Right lobe of liver (tissue), 6 donors: ENCODE measurements around the gene CADM2. TPM values are rescaled to one million over a fixed set of nuclear protein-coding genes. Genes with fewer than 3 reads are reported as not detected.

Experiments
- ATAC-seq, 4 donors: fragments of 200-7000 bp; cut with Tn5 transposase; one replicate each; pipeline ENCODE4 v1.9.1; 2020; ENCODE audit warnings: mild to moderate bottlenecking in 4 of 4, moderate library complexity in 4 of 4
- DNase-seq, 3 donors: peaks; one replicate each; pipeline ENCODE4 v3.0.0-alpha.2; 2020
- H3K27ac ChIP-seq, 3 donors: fragments of 200-600 bp; one replicate each; pipeline ENCODE4 v1.8.0; 2022
- H3K27me3 ChIP-seq, 2 donors: fragments of 200-600 bp; one replicate each; pipeline ENCODE4 v1.8.0; 2022
- H3K36me3 ChIP-seq, 4 donors: fragments of 200-600 bp; sonication (generic) in 1 of 4; one replicate each; pipeline versions ENCODE4 v1.5.1 to v1.8.0; 2017 to 2022; ENCODE audit warnings: control low read depth in 1 of 4
- H3K4me1 ChIP-seq, 4 donors: fragments of 200-600 bp; sonication (generic) in 1 of 4; one replicate each; pipeline versions ENCODE4 v1.5.1 to v1.8.0; 2017 to 2022; ENCODE audit warnings: control low read depth in 1 of 4
- H3K4me3 ChIP-seq, 3 donors: fragments of 200-600 bp; one replicate each; pipeline ENCODE4 v1.8.0; 2022
- H3K9me3 ChIP-seq, 4 donors: fragments of 200-600 bp; sonication (generic) in 1 of 4; one replicate each; pipeline versions ENCODE4 v1.5.1 to v1.8.0; 2017 to 2022; ENCODE audit warnings: control low read depth in 1 of 4
- POLR2A ChIP-seq: fragments of 450-650 bp; IDR thresholded peaks from one replicate; pipeline ENCODE4 v1.6.1; 2017; ENCODE audit warnings: antibody characterized with exemption, mild to moderate bottlenecking
- WGBS: methylation state at CpG from one replicate; pipeline ENCODE4 v1.1.6; 2018; ENCODE audit warnings: low coverage, low lambda C conversion rate; ENCODE audit not compliant: insufficient coverage; ENCODE audit errors: missing lambda C conversion rate; 5-methylcytosine and 5-hydroxymethylcytosine counted together
- intact Hi-C, 2 donors: fragments of 100-400 bp; cut with DNase I; formaldehyde crosslinking; loops; one replicate each; pipeline versions ENCODE4 v1.11.2 to v1.14.1; 2022
- total RNA-seq, 6 experiments: library from RNA; depleted of rRNA in 2 of 6; stranded (reverse); fragments of >200 nt in 2 of 6; fragmentation: NEBNext Ultra II Directional in 3 of 6; extraction: Animal tissue kit (Norgen Biotek cat#: 25700) in 3 of 6; gene quantifications; one replicate each; pipeline versions ENCODE4 v1.1.0 to v1.2.4, GENCODE V29; 2016 to 2023
- TF ChIP-seq, protein P1 (sequence below), 4 donors: fragments of 200-600 bp in 3 of 4; fragments of 450-650 bp in 1 of 4; IDR thresholded peaks; one replicate each; pipeline versions ENCODE4 v1.5.1 to v1.8.0; 2016 to 2022; ENCODE audit warnings: antibody characterized with exemption in 4 of 4, mild to moderate bottlenecking in 2 of 4
- donor health status: DM: no; HTN: yes; CAD: no.
- donor health status: DM: no; HTN: no; CAD: no.
- donor health status: DM: no; HTN: no; CAD: no.
- donor health status: DM: no; HTN: yes; CAD: no.
- donor health status: DM: no; HTN: yes; CAD: no.

CADM2 gene
- total RNA-seq, 6 experiments from 2014 or later: under 0.01 to 1.7 (median 0.15) TPM

DNA sequence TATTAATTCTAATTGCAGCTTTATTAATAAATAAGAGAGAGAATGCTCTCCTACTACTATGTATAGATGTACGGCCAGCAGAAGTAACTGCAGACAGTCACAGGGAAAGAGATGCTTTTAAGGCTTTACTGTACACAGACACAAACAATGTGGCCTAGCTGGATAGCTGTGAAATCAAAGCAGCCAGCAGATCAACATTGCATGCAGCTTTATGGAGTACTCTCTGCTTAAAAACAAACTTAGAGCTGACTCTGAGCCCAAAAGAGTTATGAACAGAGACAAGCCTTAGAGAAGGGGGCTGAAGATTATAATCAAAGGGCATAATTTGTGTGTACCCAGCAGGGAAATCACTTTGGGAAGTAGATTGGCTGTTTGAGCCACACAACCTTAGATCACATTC lies 47.2 kb downstream of the CADM2 start:
- Histone ChIP-seq H3K4me3 (no peak overlapping the region), H3K27me3 (no peaks in the 10 kb centered on the region), H3K9me3 (no peaks in the 10 kb centered on the region), H3K4me1 (peaks cover 0 to 22% (median 7%) of the 10 kb centered on the region in 4 donors), H3K27ac (peak overlapping the region in 1 of 3 donors; percentile 65), H3K36me3 (no peaks in the 10 kb centered on the region)
- 69% methylated on average over 1 of the region's 1 CpG for WGBS
- intact Hi-C loops: no loop called here
- TF ChIP-seq, protein P1, sequence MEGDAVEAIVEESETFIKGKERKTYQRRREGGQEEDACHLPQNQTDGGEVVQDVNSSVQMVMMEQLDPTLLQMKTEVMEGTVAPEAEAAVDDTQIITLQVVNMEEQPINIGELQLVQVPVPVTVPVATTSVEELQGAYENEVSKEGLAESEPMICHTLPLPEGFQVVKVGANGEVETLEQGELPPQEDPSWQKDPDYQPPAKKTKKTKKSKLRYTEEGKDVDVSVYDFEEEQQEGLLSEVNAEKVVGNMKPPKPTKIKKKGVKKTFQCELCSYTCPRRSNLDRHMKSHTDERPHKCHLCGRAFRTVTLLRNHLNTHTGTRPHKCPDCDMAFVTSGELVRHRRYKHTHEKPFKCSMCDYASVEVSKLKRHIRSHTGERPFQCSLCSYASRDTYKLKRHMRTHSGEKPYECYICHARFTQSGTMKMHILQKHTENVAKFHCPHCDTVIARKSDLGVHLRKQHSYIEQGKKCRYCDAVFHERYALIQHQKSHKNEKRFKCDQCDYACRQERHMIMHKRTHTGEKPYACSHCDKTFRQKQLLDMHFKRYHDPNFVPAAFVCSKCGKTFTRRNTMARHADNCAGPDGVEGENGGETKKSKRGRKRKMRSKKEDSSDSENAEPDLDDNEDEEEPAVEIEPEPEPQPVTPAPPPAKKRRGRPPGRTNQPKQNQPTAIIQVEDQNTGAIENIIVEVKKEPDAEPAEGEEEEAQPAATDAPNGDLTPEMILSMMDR (IDR thresholded peaks at IDR 0.05): no peak
- TF ChIP-seq POLR2A: no peak
- peak; percentile 47 to 56 (median 52) for ATAC-seq
- no peak for DNase-seq

DNA sequence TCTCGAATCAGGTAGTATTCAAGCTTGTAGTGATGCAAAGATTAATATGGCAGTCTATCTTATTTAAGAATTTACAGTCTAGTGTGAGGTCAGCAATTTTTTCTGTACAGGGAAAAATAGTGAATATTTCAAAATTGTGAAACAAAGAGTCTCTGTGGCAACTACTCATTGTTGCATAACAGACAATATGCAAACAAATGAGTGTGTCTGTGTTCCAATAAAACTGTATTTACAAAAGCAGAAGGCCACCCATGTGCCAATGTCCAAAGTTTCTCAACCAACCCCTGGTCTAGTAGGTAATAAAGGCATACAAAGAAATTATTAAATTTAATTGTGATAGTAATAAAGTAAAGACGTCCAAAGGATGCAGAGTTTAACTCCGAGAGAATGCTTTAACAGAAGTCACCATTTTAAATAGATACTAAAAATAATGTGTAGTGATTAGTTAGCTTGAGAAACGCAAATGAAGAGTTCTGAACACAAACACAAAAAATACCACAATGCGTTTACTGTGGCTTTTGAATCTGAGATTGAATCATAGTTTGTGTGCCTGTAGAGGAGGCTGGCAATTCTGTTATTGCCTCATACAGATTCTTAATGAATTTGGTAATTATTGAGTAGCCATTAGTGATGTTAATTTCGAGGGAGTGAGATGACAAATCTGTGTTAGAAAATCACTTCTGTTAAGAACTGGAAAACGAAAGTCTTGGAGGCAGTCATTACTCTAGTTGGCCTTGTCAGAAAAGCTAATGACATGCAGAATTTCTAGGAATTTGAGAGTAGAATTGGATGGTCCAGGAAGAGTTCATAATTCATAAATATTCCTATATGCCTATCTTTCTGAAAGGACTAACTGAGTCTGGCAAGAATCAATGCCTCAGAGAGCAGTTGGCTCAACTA lies 48.7 kb downstream of the CADM2 start:
- Histone ChIP-seq H3K4me3 (peak overlapping the region in 2 of 3 donors; percentile 4 to 26), H3K9me3 (no peaks in the 10 kb centered on the region), H3K4me1 (peaks cover 0 to 22% (median 7%) of the 10 kb centered on the region in 4 donors), H3K27ac (peak overlapping the region; percentile 44 to 68 (median 65)), H3K36me3 (no peaks in the 10 kb centered on the region), H3K27me3 (no peaks in the 10 kb centered on the region)
- intact Hi-C loops: no loop called here
- no peak for TF ChIP-seq POLR2A
- TF ChIP-seq, protein P1 (IDR thresholded peaks at IDR 0.05): no peak
- ATAC-seq (peak; percentile 86 to 97 (median 92)), DNase-seq (peak in 1 of 3 donors; percentile 72)
- 21% methylated on average over 7 of the region's 7 CpGs for WGBS

DNA sequence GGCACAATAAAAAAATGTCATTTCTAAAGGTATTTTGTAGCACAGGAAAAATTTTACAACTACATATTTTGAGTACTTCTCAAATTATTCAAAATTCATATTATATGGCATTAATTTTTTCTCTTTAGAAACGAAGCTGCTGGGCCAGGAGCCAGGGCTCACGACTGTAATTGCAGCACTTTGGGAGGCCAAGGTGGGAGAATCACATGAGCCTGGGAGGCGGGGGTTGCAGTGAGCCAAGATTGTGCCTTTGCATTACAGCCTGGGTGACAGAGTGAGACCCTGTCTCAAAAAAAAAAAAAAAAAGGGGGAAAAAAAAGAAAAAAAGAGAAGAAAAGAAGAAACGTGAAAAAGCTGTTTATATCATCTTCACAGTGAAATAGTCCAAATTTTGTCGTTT lies 62.0 kb downstream of the CADM2 start:
- no peaks in the 10 kb centered on the region for H3K9me3 ChIP-seq
- no peak for TF ChIP-seq POLR2A
- TF ChIP-seq, protein P1 (IDR thresholded peaks at IDR 0.05): no peak
- DNase-seq (no peak), ATAC-seq (no peak)
- whole genome bisulfite sequencing: 58% methylated on average over 5 of the region's 5 CpGs
- intact Hi-C loops: no loop called here
- H3K27me3 ChIP-seq: no peaks in the 10 kb centered on the region
- H3K27ac ChIP-seq: no peak overlapping the region
- H3K36me3 ChIP-seq: no peaks in the 10 kb centered on the region
- H3K4me1 ChIP-seq: no peaks in the 10 kb centered on the region
- H3K4me3 ChIP-seq: no peak overlapping the region

DNA sequence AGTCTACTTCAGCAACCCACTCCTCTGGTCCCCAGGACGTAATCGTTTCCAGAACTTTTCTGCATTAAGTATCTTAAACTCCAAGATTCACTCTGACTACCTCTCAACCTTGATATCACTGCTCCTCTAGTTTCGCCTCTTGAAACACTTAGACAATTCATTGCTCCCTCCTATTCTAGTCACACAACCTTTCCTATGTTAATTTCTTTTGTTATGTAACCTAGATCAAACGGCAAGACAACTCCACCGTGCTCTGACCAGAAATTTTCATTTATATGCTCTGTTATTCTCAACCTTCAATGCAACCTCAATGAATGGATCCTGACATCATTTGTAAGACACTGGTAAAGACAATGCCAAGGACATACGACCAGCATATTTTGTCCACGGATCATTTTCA lies 71.3 kb downstream of the CADM2 start:
- no peak overlapping the region for H3K27ac ChIP-seq
- H3K9me3 ChIP-seq: no peaks in the 10 kb centered on the region
- no peaks in the 10 kb centered on the region for H3K4me1 ChIP-seq
- H3K27me3 ChIP-seq: no peaks in the 10 kb centered on the region
- H3K36me3 ChIP-seq: no peaks in the 10 kb centered on the region
- 55% methylated on average over 7 of the region's 7 CpGs for WGBS
- TF ChIP-seq POLR2A: no peak
- TF ChIP-seq, protein P1 (IDR thresholded peaks at IDR 0.05): no peak
- intact Hi-C loops: no loop called here
- ATAC-seq (no peak), DNase-seq (no peak)
- H3K4me3 ChIP-seq: no peak overlapping the region
